Measurements from ENCODE around the gene PCYT2. TPM values are rescaled to one million over a fixed set of nuclear protein-coding genes. Genes with fewer than 3 reads are reported as not detected.

Gene PCYT2
- total and polyA plus RNA-seq, 10 of the 15 experiments (the other 5 are each of a cell fraction or from before 2014, with no cell fraction given), result 0.63 to 72.0 (median 45.0) TPM

DNA sequence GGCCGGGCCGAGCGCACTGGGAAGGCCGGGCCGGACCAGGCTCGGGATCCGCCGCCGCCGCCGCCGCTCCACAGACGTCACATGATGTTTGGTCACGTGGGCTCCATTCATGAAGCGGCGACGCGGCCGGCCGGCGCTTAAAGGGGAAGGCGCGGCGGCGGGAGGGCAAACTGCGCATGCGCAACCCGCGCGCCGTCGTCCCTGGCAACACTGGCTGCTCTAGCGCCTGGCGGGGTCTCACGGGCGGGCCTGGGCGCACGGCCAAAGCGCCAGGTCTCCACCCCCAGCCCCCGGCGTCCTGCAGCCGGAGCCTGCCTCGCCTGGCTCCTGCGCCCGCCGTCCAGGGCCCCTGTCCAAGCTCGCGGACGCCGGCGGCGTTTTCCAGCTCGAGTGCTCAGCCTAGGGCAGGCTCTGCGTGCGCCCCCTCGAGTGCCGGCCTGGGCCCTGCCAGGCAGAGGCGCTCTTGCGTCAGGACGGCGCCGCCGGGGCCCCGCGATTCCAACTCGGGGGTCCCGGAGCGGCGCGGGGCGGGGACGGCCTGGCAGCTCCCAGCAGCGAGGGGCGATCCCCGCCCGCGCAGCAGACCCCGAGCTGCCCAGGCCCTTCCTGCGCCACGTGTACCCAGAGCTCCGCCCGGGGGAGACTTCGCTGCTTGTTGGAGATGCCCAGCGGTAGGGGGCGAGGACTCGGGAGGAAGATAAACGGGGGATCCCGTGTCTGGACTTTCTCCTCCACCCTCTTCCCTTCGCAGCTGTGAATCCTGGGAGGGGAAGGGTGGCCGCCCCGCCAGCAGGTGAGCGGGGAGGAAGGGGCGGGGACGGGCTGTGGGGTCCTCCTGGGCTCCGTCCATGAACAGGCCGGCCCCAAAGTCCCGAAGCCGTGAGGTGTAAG is 16.7 kb upstream of the PCYT2 start, which contains the start of gene MAFG (continued):
- TF ChIP-seq, protein P1, sequence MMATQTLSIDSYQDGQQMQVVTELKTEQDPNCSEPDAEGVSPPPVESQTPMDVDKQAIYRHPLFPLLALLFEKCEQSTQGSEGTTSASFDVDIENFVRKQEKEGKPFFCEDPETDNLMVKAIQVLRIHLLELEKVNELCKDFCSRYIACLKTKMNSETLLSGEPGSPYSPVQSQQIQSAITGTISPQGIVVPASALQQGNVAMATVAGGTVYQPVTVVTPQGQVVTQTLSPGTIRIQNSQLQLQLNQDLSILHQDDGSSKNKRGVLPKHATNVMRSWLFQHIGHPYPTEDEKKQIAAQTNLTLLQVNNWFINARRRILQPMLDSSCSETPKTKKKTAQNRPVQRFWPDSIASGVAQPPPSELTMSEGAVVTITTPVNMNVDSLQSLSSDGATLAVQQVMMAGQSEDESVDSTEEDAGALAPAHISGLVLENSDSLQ (IDR thresholded peaks at IDR 0.05), result no peak
- TF ChIP-seq ESRRA (IDR thresholded peaks at IDR 0.05; ENCODE audit: low read length) (no peak), RFX5 (IDR thresholded peaks at IDR 0.05; ENCODE audit: low read depth, low read length) (no peak), TCF12 (IDR thresholded peaks at IDR 0.05; ENCODE audit: low read depth, low read length) (no peak), MYB (IDR thresholded peaks at IDR 0.05; ENCODE audit: borderline replicate concordance, low read depth, low read length) (no peak), JUND (IDR thresholded peaks at IDR 0.05; ENCODE audit: low read depth, low read length) (no peak), SUPT20H (IDR thresholded peaks at IDR 0.05; ENCODE audit: borderline replicate concordance, control insufficient read depth, low read depth, low read length) (no peak), SP1 (IDR thresholded peaks at IDR 0.05; ENCODE audit: low read depth, low read length) (peak; percentile 53), CTCF (IDR thresholded peaks at IDR 0.05 in 2 of 3, conservative IDR thresholded peaks at IDR 0.05 in 1 of 3; ENCODE audit: control insufficient read depth in 2 of 3, extremely low read depth in 1 of 3, insufficient read depth in 1 of 3, low read depth in 3 of 3, low read length in 3 of 3) (peak; percentile 33 to 44 (median 42); a peak in 5 of 6 replicates), EGR1 (IDR thresholded peaks at IDR 0.05; ENCODE audit: borderline replicate concordance in 1 of 2, low read depth in 2 of 2, low read length in 2 of 2) (no peak), CHD4 (IDR thresholded peaks at IDR 0.05) (no peak), KDM1A (IDR thresholded peaks at IDR 0.05; ENCODE audit: borderline replicate concordance) (no peak), ATF3 (IDR thresholded peaks at IDR 0.05; ENCODE audit: borderline replicate concordance, extremely low read depth, low read depth, low read length) (peak; percentile 95), BACH1 (IDR thresholded peaks at IDR 0.05; ENCODE audit: borderline replicate concordance) (no peak; the same call in 1 of the 2 replicates), CREM (IDR thresholded peaks at IDR 0.05; ENCODE audit: low read depth) (peak; percentile 53), RUNX3 (IDR thresholded peaks at IDR 0.05; ENCODE audit: low read length) (no peak), ZNF217 (IDR thresholded peaks at IDR 0.05) (0 out of 2 replicates have a peak, but pooled peaks have one; percentile 67), ZNF622 (IDR thresholded peaks at IDR 0.05) (no peak), GATAD2B (conservative IDR thresholded peaks at IDR 0.05; ENCODE audit: low read depth) (peak; percentile 97), IRF3 (IDR thresholded peaks at IDR 0.05) (0 out of 2 replicates have a peak, but pooled peaks have one; percentile 2), CHD2 (IDR thresholded peaks at IDR 0.05; ENCODE audit: borderline replicate concordance, low read depth, low read length) (0 out of 2 replicates have a peak, but pooled peaks have one; percentile 12), CHD1 (IDR thresholded peaks at IDR 0.05; ENCODE audit: low read depth, low read length) (no peak)

All from GM12878 (cell line).